ENCODE measurements around the gene SMIM21. TPM values are rescaled to one million over a fixed set of nuclear protein-coding genes. Genes with fewer than 3 reads are reported as not detected.

Gene SMIM21
- total RNA-seq, 6 experiments from 2014 or later, result not detected

GRCh38 chr18:75464356-75464755, 36.9 kb upstream of the SMIM21 start:
- Histone ChIP-seq H3K27ac (no peak overlapping the region), H3K4me3 (no peak overlapping the region), H3K27me3 (no peaks in the 10 kb centered on the region), H3K36me3 (no peaks in the 10 kb centered on the region), H3K9me3 (no peaks in the 10 kb centered on the region), H3K4me1 (no peaks in the 10 kb centered on the region)
- TF ChIP-seq POLR2A (IDR thresholded peaks at IDR 0.05), result no peak
- no peak for TF ChIP-seq CTCF (IDR thresholded peaks at IDR 0.05)
- WGBS (ENCODE audit: insufficient coverage, low coverage, low lambda C conversion rate, missing lambda C conversion rate), result 89% methylated on average over 7 of the region's 13 CpGs
- intact Hi-C loops (cut with DNase I), result no loop called here
- DNase-seq (no peak), ATAC-seq (peak in 1 of 4 donors; percentile 13)

GRCh38 chr18:75462178-75462832, 34.8 kb upstream of the SMIM21 start:
- H3K27ac ChIP-seq, result no peak overlapping the region
- intact Hi-C loops (cut with DNase I), result no loop called here
- DNase-seq, result no peak
- no peaks in the 10 kb centered on the region for H3K36me3 ChIP-seq
- H3K9me3 ChIP-seq, result no peaks in the 10 kb centered on the region
- TF ChIP-seq POLR2A (IDR thresholded peaks at IDR 0.05) (no peak), CTCF (IDR thresholded peaks at IDR 0.05) (no peak)
- ATAC-seq, result no peak
- no peaks in the 10 kb centered on the region for H3K27me3 ChIP-seq
- H3K4me3 ChIP-seq, result no peak overlapping the region
- 57% methylated on average over 8 of the region's 10 CpGs for WGBS (ENCODE audit: insufficient coverage, low coverage, low lambda C conversion rate, missing lambda C conversion rate)
- H3K4me1 ChIP-seq, result no peaks in the 10 kb centered on the region

GRCh38 chr18:75456199-75456631, 28.7 kb upstream of the SMIM21 start:
- no peak for DNase-seq
- H3K4me1 ChIP-seq, result peaks cover 0 to 5% (median 0%) of the 10 kb centered on the region in 4 donors
- H3K36me3 ChIP-seq, result no peaks in the 10 kb centered on the region
- WGBS (ENCODE audit: insufficient coverage, low coverage, low lambda C conversion rate, missing lambda C conversion rate), result 13% methylated on average over 12 of the region's 19 CpGs
- H3K27me3 ChIP-seq, result peaks cover 0 to 7% of the 10 kb centered on the region in 2 donors
- H3K9me3 ChIP-seq, result no peaks in the 10 kb centered on the region
- H3K27ac ChIP-seq, result no peak overlapping the region
- intact Hi-C loops (cut with DNase I), result no loop called here
- H3K4me3 ChIP-seq, result peak overlapping the region; percentile 40 to 53 (median 44)
- ATAC-seq, result peak in 3 of 4 donors; percentile 23 to 50 (median 26)
- TF ChIP-seq CTCF (IDR thresholded peaks at IDR 0.05) (no peak), POLR2A (IDR thresholded peaks at IDR 0.05) (no peak)

- H3K27me3 ChIP-seq, result peaks cover 0 to 7% of the 10 kb centered on the region in 2 donors
- ATAC-seq, result peak; percentile 57 to 74 (median 67)
- H3K9me3 ChIP-seq, result no peaks in the 10 kb centered on the region
- H3K4me1 ChIP-seq, result peaks cover 0 to 5% (median 0%) of the 10 kb centered on the region in 4 donors
- H3K27ac ChIP-seq, result no peak overlapping the region
- no peaks in the 10 kb centered on the region for H3K36me3 ChIP-seq
- peak overlapping the region; percentile 40 to 53 (median 44) for H3K4me3 ChIP-seq
- no peak for DNase-seq
- WGBS (ENCODE audit: insufficient coverage, low coverage, low lambda C conversion rate, missing lambda C conversion rate), result 1% methylated on average over 28 of the region's 84 CpGs
- TF ChIP-seq POLR2A (IDR thresholded peaks at IDR 0.05) (no peak), CTCF (IDR thresholded peaks at IDR 0.05) (no peak)
- intact Hi-C loops (cut with DNase I), result no loop called here
Observed at GRCh38 chr18:75455249-75456198, 28.0 kb upstream of the SMIM21 start.
